MM.1S (cell line): ENCODE data around the gene NCOR2.
A peak's percentile ranks its signal among the peaks of the same experiment; 100 is the strongest.

Experiments
- DNase-seq: peaks from one replicate; pipeline ENCODE4 v3.0.0-alpha.2; 2015
- H2AFZ ChIP-seq: fragments of 300-600 bp; sonication (generic); 2 replicates; pipeline ENCODE4 v1.6.0; 2016; ENCODE audit warnings: antibody characterized with exemption, low read length
- H3F3A ChIP-seq: fragments of 300-600 bp; sonication (generic); 2 replicates; pipeline ENCODE4 v1.6.1; 2016; ENCODE audit warnings: mild to moderate bottlenecking, antibody characterized with exemption, low read length, moderate library complexity, mixed read lengths; ENCODE audit not compliant: insufficient read depth
- H3K27ac ChIP-seq: fragments of 300-600 bp; sonication (generic); 2 replicates; pipeline ENCODE4 v1.5.1; 2016; ENCODE audit warnings: mild to moderate bottlenecking, low read length
- H3K27me3 ChIP-seq: fragments of 300-600 bp; sonication (generic); replicated peaks from 2 replicates; pipeline ENCODE4 v1.6.0; 2016; ENCODE audit warnings: low read length; ENCODE audit not compliant: insufficient read depth
- H3K36me3 ChIP-seq: fragments of 300-600 bp; sonication (generic); replicated peaks from 2 replicates; pipeline ENCODE4 v1.6.1; 2016; ENCODE audit warnings: mild to moderate bottlenecking, low read length, mixed read lengths; ENCODE audit not compliant: insufficient read depth
- H3K4me1 ChIP-seq: fragments of 300-600 bp; sonication (generic); 2 replicates; pipeline ENCODE4 v1.6.1; 2016; ENCODE audit warnings: low read length, mixed read lengths
- H3K4me2 ChIP-seq: fragments of 300-600 bp; sonication (generic); 2 replicates; pipeline ENCODE4 v1.6.0; 2016; ENCODE audit warnings: low read depth, low read length
- H3K4me3 ChIP-seq: fragments of 300-600 bp; sonication (generic); 2 replicates; pipeline ENCODE4 v1.5.1; 2016; ENCODE audit warnings: low read length, mixed read lengths
- H3K79me2 ChIP-seq: fragments of 300-600 bp; sonication (generic); 2 replicates; pipeline ENCODE4 v1.6.1; 2016; ENCODE audit warnings: mixed run types, low read length, mixed read lengths
- H3K9ac ChIP-seq: fragments of 300-600 bp; sonication (generic); 2 replicates; pipeline ENCODE4 v1.6.1; 2016; ENCODE audit warnings: low read length, mixed read lengths
- H3K9me2 ChIP-seq: fragments of 300-600 bp; sonication (generic); replicated peaks from 2 replicates; pipeline ENCODE4 v1.6.1; 2016; ENCODE audit warnings: mild to moderate bottlenecking, low read length, mixed read lengths; ENCODE audit not compliant: insufficient read depth
- H3K9me3 ChIP-seq: fragments of 300-600 bp; sonication (generic); replicated peaks from 2 replicates; pipeline ENCODE4 v1.6.1; 2016; ENCODE audit warnings: mild to moderate bottlenecking, low read length, mixed read lengths; ENCODE audit not compliant: insufficient read depth
- H4K20me1 ChIP-seq: fragments of 300-600 bp; sonication (generic); 2 replicates; pipeline ENCODE4 v1.6.1; 2016; ENCODE audit warnings: mild to moderate bottlenecking, low read length, moderate library complexity, mixed read lengths; ENCODE audit not compliant: insufficient read depth
- EZH2 ChIP-seq: fragments of 300-600 bp; sonication (generic); optimal IDR thresholded peaks from 2 replicates; pipeline ENCODE3; 2017; ENCODE audit warnings: low read depth, mild to moderate bottlenecking, antibody characterized with exemption, low read length, mixed read lengths
- EZH2phosphoT487 ChIP-seq: fragments of 300-600 bp; sonication (generic); IDR thresholded peaks from 2 replicates; pipeline ENCODE4 v1.6.1; 2018; ENCODE audit warnings: antibody characterized with exemption, low read length
- TF ChIP-seq, protein P1 (sequence below): fragments of 300-600 bp; sonication (generic); IDR thresholded peaks from 2 replicates; pipeline ENCODE4 v1.5.1; 2016; ENCODE audit warnings: antibody characterized with exemption, low read length, mixed read lengths

Gene NCOR2

DNA sequence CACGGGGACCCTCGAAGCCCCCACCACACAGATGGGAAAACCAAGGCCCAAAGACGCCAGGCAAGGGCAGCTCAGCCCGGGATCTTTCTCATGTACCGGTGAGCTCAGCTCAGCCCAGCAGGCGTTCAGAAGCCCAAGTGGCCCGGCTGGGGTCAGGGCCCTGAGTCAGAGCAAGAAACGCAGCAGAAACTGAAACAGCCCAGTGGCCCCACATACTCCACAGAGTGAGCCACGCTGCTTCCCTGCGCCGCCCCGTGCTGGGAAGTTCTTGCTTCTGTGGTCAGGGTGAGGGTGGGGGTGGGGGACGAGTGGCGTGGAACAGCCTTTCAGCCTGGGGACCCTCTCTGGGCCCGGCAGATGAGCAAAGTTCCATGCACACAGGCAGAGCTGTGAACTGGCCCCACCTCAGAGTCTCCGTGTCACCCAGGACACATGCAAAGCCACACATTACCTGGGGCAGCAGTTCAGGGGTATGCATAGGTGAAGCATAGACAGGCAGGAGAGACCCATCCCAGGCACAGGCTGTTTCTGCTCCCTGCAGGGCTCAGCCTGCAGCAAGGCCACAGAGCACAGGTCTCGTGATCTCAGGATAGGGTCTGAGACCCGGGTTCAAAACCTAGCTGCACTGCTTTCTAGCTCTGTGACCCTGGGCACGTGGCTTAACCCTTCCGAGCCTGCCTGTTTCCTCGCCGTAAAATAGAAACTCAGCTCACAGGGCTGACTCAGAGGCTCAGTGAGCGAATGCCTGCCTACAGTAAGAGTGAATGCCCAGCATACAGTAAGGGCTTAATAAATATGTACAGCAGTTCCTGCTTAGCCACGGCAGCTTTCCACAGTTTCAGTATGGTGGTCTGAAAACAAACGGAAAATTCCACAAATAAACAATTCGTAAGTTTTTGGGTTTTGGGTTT is 21.6 kb downstream of the NCOR2 start:
- Histone ChIP-seq H3K79me2 (peaks cover 85% of the 10 kb centered on the region), H3K4me3 (peak overlapping the region; percentile 45)

DNA sequence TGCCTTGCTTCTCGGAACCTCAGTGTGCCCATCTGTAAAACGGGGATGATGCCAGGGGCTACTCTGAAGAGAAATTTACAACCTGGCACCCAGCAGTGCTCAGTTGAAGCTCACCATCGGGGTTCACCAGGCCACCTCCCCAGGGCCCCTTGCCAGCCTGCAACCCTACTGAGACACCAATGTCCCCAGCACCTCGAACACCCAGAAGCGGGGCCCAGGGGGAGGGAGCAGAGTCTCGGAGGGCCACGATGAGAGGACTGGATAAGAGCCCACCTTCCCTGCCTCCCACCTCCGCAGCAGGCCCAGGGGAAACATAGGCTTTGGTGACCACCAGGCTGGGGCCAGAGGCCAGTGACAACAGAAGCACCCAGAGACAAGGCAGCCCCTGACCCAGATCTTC is 22.4 kb downstream of the NCOR2 start:
- Histone ChIP-seq H3K27me3 (no peaks in the 10 kb centered on the region), H3K9ac (peak overlapping the region; percentile 30; the same call in 1 of the 2 replicates), H3K79me2 (peaks cover 80% of the 10 kb centered on the region), H3K4me2 (peak overlapping the region; percentile 60; the same call in 1 of the 2 replicates), H3K4me1 (peaks cover 10% of the 10 kb centered on the region), H3K36me3 (no peaks in the 10 kb centered on the region), H3K9me2 (no peaks in the 10 kb centered on the region), H3K4me3 (peak overlapping the region; percentile 21; the same call in 1 of the 2 replicates), H3F3A (peaks cover 8% of the 10 kb centered on the region; the same call in 1 of the 2 replicates), H4K20me1 (no peaks in the 10 kb centered on the region), H3K27ac (peak overlapping the region; percentile 79; the same call in 1 of the 2 replicates), H2AFZ (no peak overlapping the region), H3K9me3 (no peaks in the 10 kb centered on the region)
- no peak for DNase-seq
- no peak for TF ChIP-seq EZH2
- no peak for TF ChIP-seq EZH2phosphoT487
- TF ChIP-seq, protein P1, sequence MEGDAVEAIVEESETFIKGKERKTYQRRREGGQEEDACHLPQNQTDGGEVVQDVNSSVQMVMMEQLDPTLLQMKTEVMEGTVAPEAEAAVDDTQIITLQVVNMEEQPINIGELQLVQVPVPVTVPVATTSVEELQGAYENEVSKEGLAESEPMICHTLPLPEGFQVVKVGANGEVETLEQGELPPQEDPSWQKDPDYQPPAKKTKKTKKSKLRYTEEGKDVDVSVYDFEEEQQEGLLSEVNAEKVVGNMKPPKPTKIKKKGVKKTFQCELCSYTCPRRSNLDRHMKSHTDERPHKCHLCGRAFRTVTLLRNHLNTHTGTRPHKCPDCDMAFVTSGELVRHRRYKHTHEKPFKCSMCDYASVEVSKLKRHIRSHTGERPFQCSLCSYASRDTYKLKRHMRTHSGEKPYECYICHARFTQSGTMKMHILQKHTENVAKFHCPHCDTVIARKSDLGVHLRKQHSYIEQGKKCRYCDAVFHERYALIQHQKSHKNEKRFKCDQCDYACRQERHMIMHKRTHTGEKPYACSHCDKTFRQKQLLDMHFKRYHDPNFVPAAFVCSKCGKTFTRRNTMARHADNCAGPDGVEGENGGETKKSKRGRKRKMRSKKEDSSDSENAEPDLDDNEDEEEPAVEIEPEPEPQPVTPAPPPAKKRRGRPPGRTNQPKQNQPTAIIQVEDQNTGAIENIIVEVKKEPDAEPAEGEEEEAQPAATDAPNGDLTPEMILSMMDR = no peak

More for the DNA sequence above, 21.6 kb downstream of the NCOR2 start:
- Histone ChIP-seq H3K4me1 (peaks cover 10% of the 10 kb centered on the region), H3K9ac (peak overlapping the region; percentile 30; the same call in 1 of the 2 replicates), H3K4me2 (peak overlapping the region; percentile 60), H2AFZ (no peak overlapping the region), H3F3A (peaks cover 8% of the 10 kb centered on the region; the same call in 1 of the 2 replicates), H4K20me1 (no peaks in the 10 kb centered on the region), H3K27ac (peak overlapping the region; percentile 79), H3K27me3 (no peaks in the 10 kb centered on the region), H3K9me3 (no peaks in the 10 kb centered on the region), H3K36me3 (no peaks in the 10 kb centered on the region), H3K9me2 (no peaks in the 10 kb centered on the region)
- DNase-seq = peak; percentile 73
- TF ChIP-seq EZH2phosphoT487 (no peak), EZH2 (no peak)
- TF ChIP-seq, protein P1 = no peak

DNA sequence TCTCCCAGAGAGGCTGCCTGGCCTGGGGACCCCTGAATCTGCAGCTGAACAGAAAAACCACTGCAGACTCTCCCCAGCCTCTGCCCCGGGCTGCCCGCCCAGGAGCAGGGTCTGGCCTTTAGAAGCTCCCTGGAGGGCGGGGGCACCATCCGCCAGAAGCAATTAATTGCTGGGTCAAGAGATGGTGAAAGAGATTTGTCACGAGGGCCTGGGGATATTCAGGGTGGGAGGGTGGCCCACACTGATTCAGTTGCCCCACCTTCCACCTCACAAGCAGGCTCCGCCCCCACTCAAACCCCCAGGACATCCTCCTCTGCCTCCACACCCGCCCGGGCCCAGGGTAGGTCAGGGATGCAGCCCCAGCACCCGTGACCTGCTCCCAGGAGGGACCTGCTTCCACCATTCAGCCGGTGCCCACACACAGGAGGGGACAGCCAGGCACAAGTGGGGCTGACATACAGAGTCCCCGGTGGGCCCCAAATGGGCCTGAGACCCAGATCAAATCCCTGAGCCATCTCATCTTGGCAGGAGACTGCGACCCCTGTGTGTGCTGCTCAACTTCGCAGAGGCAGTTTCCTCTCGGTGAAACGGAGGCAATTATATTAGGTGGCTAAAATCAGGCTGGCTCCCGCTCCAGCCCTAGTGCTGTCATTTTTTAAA is 23.0 kb downstream of the NCOR2 start:
- Histone ChIP-seq H3K9ac (no peak overlapping the region), H3K9me2 (no peaks in the 10 kb centered on the region), H3K27me3 (no peaks in the 10 kb centered on the region), H3K4me2 (no peak overlapping the region), H4K20me1 (no peaks in the 10 kb centered on the region), H3K79me2 (peaks cover 80% of the 10 kb centered on the region), H3K4me3 (no peak overlapping the region), H3K36me3 (no peaks in the 10 kb centered on the region), H3K4me1 (peaks cover 10% of the 10 kb centered on the region), H2AFZ (no peak overlapping the region), H3K9me3 (no peaks in the 10 kb centered on the region), H3K27ac (no peak overlapping the region), H3F3A (peaks cover 8% of the 10 kb centered on the region; the same call in 1 of the 2 replicates)
- TF ChIP-seq, protein P1 = no peak
- TF ChIP-seq EZH2 = no peak
- TF ChIP-seq EZH2phosphoT487 = no peak
- no peak for DNase-seq
